BJ (cell line): ENCODE data around the gene FOXB2. TPM values are rescaled to one million over a fixed set of nuclear protein-coding genes. Genes with fewer than 3 reads are reported as not detected.

Experiments
- CTCF ChIA-PET: fragments of 350-600 bp; formaldehyde crosslinking; extraction: SDS; loops from one replicate; lab custom pipeline; 2021; ENCODE audit warnings: antibody characterized with exemption, inconsistent platforms; lab: Yijun Ruan, JAX
- POLR2A ChIA-PET: fragments of 300-600 bp; sonication (Branson Sonifier 250); formaldehyde crosslinking; extraction: SDS; loops from one replicate; lab custom pipeline; 2021; ENCODE audit warnings: antibody characterized with exemption; lab: Charles Lee
- DNase-seq: peaks from one replicate; pipeline ENCODE4 v3.0.0-alpha.2; 2011; ENCODE audit warnings: low read depth
- H3K27me3 ChIP-seq: 2 replicates; pipeline ENCODE4 v1.6.0; 2011; ENCODE audit warnings: low read length; ENCODE audit not compliant: control insufficient read depth, insufficient read depth
- H3K36me3 ChIP-seq: 2 replicates; pipeline ENCODE4 v1.5.1; 2011; ENCODE audit warnings: low read length; ENCODE audit not compliant: control insufficient read depth, insufficient read depth
- H3K4me3 ChIP-seq: 2 replicates; pipeline ENCODE4 v1.5.1; 2011; ENCODE audit warnings: low read depth, mild to moderate bottlenecking, control low read depth, low read length
- polyA plus RNA-seq: library from polyadenylated mRNA; depleted of rRNA; stranded (reverse); fragments of >200 nt; gene quantifications from 2 replicates; pipeline ENCODE4 v1.2.3, GENCODE V29; 2011
- TF ChIP-seq, protein P1 (sequence below): IDR thresholded peaks from 2 replicates; pipeline ENCODE4 v1.5.1; 2011; ENCODE audit warnings: low read depth, mild to moderate bottlenecking, control low read depth, inconsistent platforms, low read length, moderate library complexity; ENCODE audit not compliant: insufficient read depth

The FOXB2 gene
- polyA plus RNA-seq, 1 experiment: not detected

DNA sequence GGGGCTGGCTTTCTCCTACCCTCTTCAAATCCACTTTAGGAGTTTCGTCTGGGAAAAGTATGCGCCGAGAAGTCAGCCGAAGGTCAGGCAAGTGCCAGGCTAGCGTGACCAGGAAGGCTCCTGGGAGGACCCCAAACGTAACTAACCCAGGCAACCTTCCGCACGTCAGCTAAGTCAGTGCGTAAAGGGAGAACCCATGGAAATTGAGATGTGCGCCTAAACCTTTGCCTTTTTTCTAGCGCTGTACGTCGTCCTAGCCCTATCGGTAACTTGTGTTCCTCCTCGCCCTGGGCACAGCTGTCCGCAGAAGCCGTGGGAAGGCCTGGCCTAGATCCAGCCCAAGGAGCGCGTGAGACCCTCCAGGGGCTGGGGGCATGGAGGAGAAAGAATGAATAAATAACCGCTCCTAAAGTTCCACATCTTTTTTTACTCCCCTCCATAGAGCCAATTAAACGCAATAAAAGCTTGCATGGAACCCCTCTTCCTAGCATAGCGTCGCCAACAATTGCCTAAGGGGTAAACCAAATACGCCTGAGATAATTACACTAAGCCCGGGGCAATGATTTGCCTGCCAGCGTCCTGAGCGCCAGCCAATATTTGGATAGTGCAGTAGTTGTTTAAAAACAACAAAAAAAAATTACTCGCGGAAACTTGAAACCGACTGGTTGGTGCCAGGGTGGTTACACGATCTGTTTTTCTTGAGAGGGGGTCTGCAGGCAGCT is 4.0 kb upstream of the FOXB2 start:
- DNase-seq: no peak
- Histone ChIP-seq H3K27me3 (peaks cover 77% of the 10 kb centered on the region), H3K36me3 (no peaks in the 10 kb centered on the region), H3K4me3 (no peak overlapping the region)
- POLR2A ChIA-PET: no interaction called here
- TF ChIP-seq, protein P1, sequence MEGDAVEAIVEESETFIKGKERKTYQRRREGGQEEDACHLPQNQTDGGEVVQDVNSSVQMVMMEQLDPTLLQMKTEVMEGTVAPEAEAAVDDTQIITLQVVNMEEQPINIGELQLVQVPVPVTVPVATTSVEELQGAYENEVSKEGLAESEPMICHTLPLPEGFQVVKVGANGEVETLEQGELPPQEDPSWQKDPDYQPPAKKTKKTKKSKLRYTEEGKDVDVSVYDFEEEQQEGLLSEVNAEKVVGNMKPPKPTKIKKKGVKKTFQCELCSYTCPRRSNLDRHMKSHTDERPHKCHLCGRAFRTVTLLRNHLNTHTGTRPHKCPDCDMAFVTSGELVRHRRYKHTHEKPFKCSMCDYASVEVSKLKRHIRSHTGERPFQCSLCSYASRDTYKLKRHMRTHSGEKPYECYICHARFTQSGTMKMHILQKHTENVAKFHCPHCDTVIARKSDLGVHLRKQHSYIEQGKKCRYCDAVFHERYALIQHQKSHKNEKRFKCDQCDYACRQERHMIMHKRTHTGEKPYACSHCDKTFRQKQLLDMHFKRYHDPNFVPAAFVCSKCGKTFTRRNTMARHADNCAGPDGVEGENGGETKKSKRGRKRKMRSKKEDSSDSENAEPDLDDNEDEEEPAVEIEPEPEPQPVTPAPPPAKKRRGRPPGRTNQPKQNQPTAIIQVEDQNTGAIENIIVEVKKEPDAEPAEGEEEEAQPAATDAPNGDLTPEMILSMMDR: no peak
- CTCF ChIA-PET: interaction anchor here (1.1 to 1.7 kb wide), 4 partner anchors 10 to 206 kb away, joined by 3 to 11 read pairs (median 6); no protein-coding TSS in a partner anchor

DNA sequence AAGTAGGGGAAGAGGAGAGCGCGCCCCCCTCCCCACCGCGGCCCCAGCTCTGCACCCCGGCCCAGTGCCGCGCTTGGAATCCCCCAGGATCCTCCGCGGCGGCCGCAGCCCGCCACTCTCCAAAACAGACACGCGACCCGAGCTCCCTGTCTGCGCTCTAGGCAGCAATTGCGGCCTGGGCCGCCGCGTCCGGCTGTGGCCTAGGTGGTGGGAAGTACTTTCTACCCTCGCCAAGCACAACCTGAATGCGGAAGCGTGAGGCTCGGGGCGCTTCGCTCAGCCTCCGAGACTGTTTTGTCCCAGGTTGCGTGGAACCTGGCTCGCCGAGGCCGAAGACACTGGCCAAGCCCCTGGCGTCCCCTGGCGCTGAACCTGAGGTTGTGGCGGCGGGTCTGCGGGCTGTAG is 3.3 kb upstream of the FOXB2 start:
- ChIA-PET POLR2A (no interaction called here), CTCF (interaction anchor here (1.1 kb wide), 1 partner anchor 8 kb away, joined by 3 read pairs; no protein-coding TSS in a partner anchor)
- no peak overlapping the region for H3K4me3 ChIP-seq
- DNase-seq: no peak
- TF ChIP-seq, protein P1: no peak
- H3K36me3 ChIP-seq: no peaks in the 10 kb centered on the region
- peaks cover 78% of the 10 kb centered on the region for H3K27me3 ChIP-seq

DNA sequence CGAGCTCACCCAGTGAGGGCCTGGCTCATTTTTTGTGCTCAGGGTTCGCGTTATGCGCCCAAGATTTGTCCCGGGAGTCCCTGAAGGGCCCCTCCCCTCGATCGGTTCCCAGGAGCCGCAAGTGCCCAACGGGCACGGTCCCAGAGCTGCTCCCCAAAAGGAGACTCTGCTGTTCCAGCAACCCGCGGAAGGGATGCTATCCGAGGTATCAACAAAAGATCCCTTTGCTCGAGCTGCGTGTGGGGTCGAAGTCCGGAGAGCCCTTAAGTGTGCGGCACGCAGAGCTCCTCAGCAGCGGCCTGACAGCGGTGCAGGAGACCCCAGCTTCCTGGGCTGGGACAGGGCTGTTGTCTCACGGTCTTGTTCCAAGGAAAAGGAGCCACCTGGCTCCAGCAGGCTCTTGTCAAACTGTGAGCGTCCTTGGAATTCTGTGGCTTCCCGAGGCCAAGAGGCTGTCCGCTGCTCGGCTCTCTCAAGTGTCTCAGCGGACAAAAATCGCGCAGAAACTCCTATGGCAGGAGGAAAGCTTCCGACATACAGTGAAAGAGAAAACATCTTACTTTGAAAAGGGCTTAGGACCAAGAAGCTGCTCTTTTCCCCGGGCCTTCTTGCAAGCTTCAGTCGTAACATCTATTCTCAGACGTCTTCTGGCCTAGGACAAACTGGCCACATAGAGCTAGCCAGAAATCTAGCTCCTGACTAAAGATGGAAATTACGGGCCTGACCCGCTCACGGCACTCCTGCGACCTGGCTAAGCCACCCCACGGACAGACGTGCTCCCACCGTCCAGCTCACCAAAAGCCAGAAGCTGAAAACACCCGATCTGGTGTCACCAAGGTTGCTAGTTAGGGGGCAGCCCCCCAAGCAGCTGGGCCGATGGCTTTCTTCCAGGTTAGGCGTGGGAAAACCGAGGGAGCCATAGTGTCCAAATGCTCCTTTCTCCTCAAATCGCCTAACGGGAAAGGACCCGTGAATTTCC is 2.6 kb upstream of the FOXB2 start:
- POLR2A ChIA-PET: no interaction called here
- TF ChIP-seq, protein P1: no peak
- Histone ChIP-seq H3K27me3 (peaks cover 83% of the 10 kb centered on the region), H3K4me3 (no peak overlapping the region), H3K36me3 (no peaks in the 10 kb centered on the region)
- DNase-seq: no peak
- CTCF ChIA-PET: interaction anchor here (0.7 to 1.1 kb wide), 3 partner anchors 8 to 207 kb away, joined by 3 read pairs; no protein-coding TSS in a partner anchor

DNA sequence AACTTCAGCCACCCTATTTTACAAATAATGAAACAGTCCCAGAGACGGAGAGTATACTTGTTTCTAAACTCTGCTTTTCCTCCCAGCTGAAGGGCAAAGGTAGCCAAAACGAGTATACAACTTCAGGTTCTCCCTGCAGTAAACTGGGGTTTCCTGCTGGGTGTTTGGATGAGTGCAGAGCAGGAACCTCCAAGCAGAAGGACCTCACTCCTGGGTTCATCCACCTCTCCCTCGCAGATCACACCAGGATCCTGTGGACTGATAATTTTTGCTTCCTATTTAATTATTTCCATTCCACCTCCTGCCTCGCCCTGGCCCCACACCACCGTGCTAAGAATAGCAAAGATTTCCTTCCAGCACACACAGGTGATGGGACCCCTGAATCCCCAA is 2.0 kb upstream of the FOXB2 start:
- Histone ChIP-seq H3K36me3 (no peaks in the 10 kb centered on the region), H3K4me3 (no peak overlapping the region), H3K27me3 (peaks cover 85% of the 10 kb centered on the region)
- ChIA-PET POLR2A (no interaction called here), CTCF (interaction anchor here (0.7 to 1.1 kb wide), 2 partner anchors 7 to 208 kb away, joined by 3 read pairs; no protein-coding TSS in a partner anchor)
- TF ChIP-seq, protein P1: no peak
- no peak for DNase-seq
